H1 (cell line): ENCODE results near the gene TNS1. TPM values are rescaled to one million over a fixed set of nuclear protein-coding genes. Genes with fewer than 3 reads are reported as not detected.

Experiments used
- CTCF ChIA-PET: fragments of 300-600 bp; sonication (Branson Sonifier 250); formaldehyde crosslinking; loops from one replicate; lab custom pipeline; 2021; ENCODE audit not compliant: partially characterized antibody; lab: Charles Lee
- POLR2A ChIA-PET: fragments of 300-600 bp; sonication (Branson Sonifier 250); formaldehyde crosslinking; loops from one replicate; lab custom pipeline; 2021; ENCODE audit warnings: inconsistent platforms; ENCODE audit not compliant: partially characterized antibody; lab: Charles Lee
- DNase-seq, 2 experiments: peaks; one replicate each; pipeline versions ENCODE4 v3.0.0 to v3.0.0-alpha.2; 2010 to 2022; ENCODE audit warnings: low spot score in 2 of 2, low read depth in 1 of 2, mixed read lengths in 1 of 2
- FAIRE-seq: peaks from 2 replicates; lab custom pipeline; 2011; peaks lifted over from hg19 to GRCh38; lab: Jason Lieb, UNC
- H2AFZ ChIP-seq: 2 replicates; pipeline ENCODE4 v1.8.1; 2012; ENCODE audit warnings: low read length, inconsistent platforms
- H2AK5ac ChIP-seq: 2 replicates; pipeline ENCODE4 v1.6.1; 2013; ENCODE audit warnings: low read depth, low read length
- H2BK120ac ChIP-seq: replicated peaks from 2 replicates; pipeline ENCODE3; 2013; ENCODE audit warnings: low read depth, low read length, inconsistent platforms
- H2BK12ac ChIP-seq: 2 replicates; pipeline ENCODE4 v1.6.1; 2013; ENCODE audit warnings: low read depth, low read length
- H2BK15ac ChIP-seq: 2 replicates; pipeline ENCODE4 v1.6.1; 2013; ENCODE audit warnings: low read length
- H2BK20ac ChIP-seq: 2 replicates; pipeline ENCODE4 v1.6.1; 2013; ENCODE audit warnings: low read length
- H2BK5ac ChIP-seq: 2 replicates; pipeline ENCODE4 v1.6.1; 2013; ENCODE audit warnings: low read depth, low read length
- H3K14ac ChIP-seq: 2 replicates; pipeline ENCODE4 v1.6.1; 2013; ENCODE audit warnings: inconsistent platforms; ENCODE audit not compliant: insufficient read length
- H3K18ac ChIP-seq: 2 replicates; pipeline ENCODE4 v1.6.1; 2013; ENCODE audit warnings: low read length; ENCODE audit errors: extremely low read depth
- H3K23ac ChIP-seq: 2 replicates; pipeline ENCODE4 v1.6.1; 2013; ENCODE audit warnings: inconsistent platforms; ENCODE audit not compliant: insufficient read length
- H3K23me2 ChIP-seq: 2 replicates; pipeline ENCODE4 v1.6.1; 2013; ENCODE audit warnings: low read depth, low read length
- H3K27ac ChIP-seq: 2 replicates; pipeline ENCODE4 v1.6.1; 2011; ENCODE audit warnings: low read depth, low read length, inconsistent platforms
- H3K27me3 ChIP-seq, 4 experiments: replicated peaks in 1 of 4; 1 replicate in 1 of 4; 2 replicates in 3 of 4; pipeline versions ENCODE4 v1.6.1 to v1.8.1; 2011 to 2013; ENCODE audit warnings: low read length in 3 of 4, mild to moderate bottlenecking in 3 of 4, inconsistent platforms in 2 of 4, mixed read lengths in 2 of 4, moderate library complexity in 1 of 4; ENCODE audit not compliant: control insufficient read depth in 3 of 4, insufficient read depth in 3 of 4; ENCODE audit errors: extremely low read depth in 1 of 4
- H3K36me3 ChIP-seq, 4 experiments: 2 replicates each; pipeline versions ENCODE4 v1.6.1 to v1.8.1; 2011 to 2013; ENCODE audit warnings: mild to moderate bottlenecking in 4 of 4, low read length in 3 of 4, moderate library complexity in 2 of 4, control low read depth in 1 of 4, inconsistent platforms in 1 of 4; ENCODE audit not compliant: insufficient read depth in 4 of 4, control insufficient read depth in 2 of 4
- H3K4ac ChIP-seq: replicated peaks from 2 replicates; pipeline ENCODE3; 2013; ENCODE audit warnings: low read length, low read depth, mixed read lengths, inconsistent platforms; ENCODE audit not compliant: insufficient read length
- H3K4me1 ChIP-seq, 4 experiments: replicated peaks in 1 of 4; 1 replicate in 1 of 4; 2 replicates in 3 of 4; pipeline versions ENCODE4 v1.6.1 to v1.8.1; 2011 to 2013; ENCODE audit warnings: low read length in 3 of 4, inconsistent platforms in 2 of 4, mixed read lengths in 1 of 4; ENCODE audit not compliant: insufficient read depth in 4 of 4, control insufficient read depth in 3 of 4
- H3K4me2 ChIP-seq, 2 experiments: 2 replicates each; pipeline versions ENCODE4 v1.6.1 to v1.8.1; 2011 to 2013; ENCODE audit warnings: low read depth in 2 of 2, low read length in 2 of 2, control low read depth in 1 of 2, inconsistent platforms in 1 of 2, mild to moderate bottlenecking in 1 of 2; ENCODE audit not compliant: insufficient read depth in 1 of 2
- H3K4me3 ChIP-seq, 4 experiments: fragments of 200-600, 300-600 bp in 1 of 4; sonication (generic), shearing (Covaris generic), sonication (Bioruptor Twin) in 1 of 4; 2 replicates each; pipeline versions ENCODE4 v1.5.1 to v1.8.1; 2011 to 2016; ENCODE audit warnings: low read length in 4 of 4, low read depth in 3 of 4, control low read depth in 2 of 4, inconsistent platforms in 2 of 4, mild to moderate bottlenecking in 2 of 4, mixed read lengths in 1 of 4, moderate library complexity in 1 of 4; ENCODE audit not compliant: insufficient read depth in 2 of 4; ENCODE audit errors: extremely low read depth in 1 of 4
- H3K56ac ChIP-seq: replicated peaks from 2 replicates; pipeline ENCODE3; 2013; ENCODE audit warnings: low read depth, mild to moderate bottlenecking, mixed read lengths, low read length, inconsistent platforms; ENCODE audit not compliant: insufficient read length
- H3K79me1 ChIP-seq: 2 replicates; pipeline ENCODE4 v1.6.1; 2013; ENCODE audit warnings: low read depth, low read length, control low read depth
- H3K79me2 ChIP-seq, 2 experiments: 2 replicates each; pipeline versions ENCODE4 v1.6.1 to v1.8.1; 2012 to 2013; ENCODE audit warnings: low read length in 2 of 2, mild to moderate bottlenecking in 2 of 2, inconsistent platforms in 1 of 2; ENCODE audit not compliant: insufficient read depth in 2 of 2, control insufficient read depth in 1 of 2
- H3K9ac ChIP-seq, 4 experiments: replicated peaks in 1 of 4; 1 replicate in 1 of 4; 2 replicates in 3 of 4; pipeline versions ENCODE4 v1.6.1 to v1.8.1; 2011 to 2013; ENCODE audit warnings: low read depth in 3 of 4, low read length in 3 of 4, control low read depth in 2 of 4, mild to moderate bottlenecking in 2 of 4, moderate library complexity in 2 of 4, inconsistent platforms in 1 of 4; ENCODE audit errors: extremely low read depth in 1 of 4
- H3K9me3 ChIP-seq, 2 experiments: 2 replicates each; pipeline versions ENCODE4 v1.6.1 to v1.8.1; 2012 to 2013; ENCODE audit warnings: mild to moderate bottlenecking in 2 of 2, moderate library complexity in 2 of 2, control low read depth in 1 of 2, inconsistent platforms in 1 of 2, low read depth in 1 of 2, low read length in 1 of 2, mixed read lengths in 1 of 2; ENCODE audit not compliant: insufficient read depth in 2 of 2
- H4K20me1 ChIP-seq, 2 experiments: replicated peaks in 1 of 2; 2 replicates each; pipeline versions ENCODE3 to v1.8.1; 2011 to 2013; ENCODE audit warnings: inconsistent platforms in 2 of 2, low read length in 2 of 2, mild to moderate bottlenecking in 1 of 2; ENCODE audit not compliant: insufficient read depth in 2 of 2, control insufficient read depth in 1 of 2
- H4K5ac ChIP-seq: 2 replicates; pipeline ENCODE4 v1.6.1; 2013; ENCODE audit warnings: low read length, low read depth, mixed read lengths, inconsistent platforms; ENCODE audit not compliant: insufficient read length
- H4K8ac ChIP-seq: 2 replicates; pipeline ENCODE4 v1.8.0; 2013; ENCODE audit warnings: mild to moderate bottlenecking, moderate library complexity, low read length, inconsistent platforms; ENCODE audit not compliant: insufficient read depth; ENCODE audit errors: extremely low read depth
- H4K91ac ChIP-seq: replicated peaks from 2 replicates; pipeline ENCODE3; 2013; ENCODE audit warnings: low read length, mixed read lengths, inconsistent platforms; ENCODE audit not compliant: insufficient read length
- ASH2L ChIP-seq: fragments of 200-600, 300-600 bp; sonication (generic); IDR thresholded peaks from one replicate; pipeline ENCODE4 v1.7.1; 2017; ENCODE audit warnings: low read length
- CBX8 ChIP-seq: fragments of 300-800, 300-1000 bp; sonication (generic); IDR thresholded peaks from 2 replicates; pipeline ENCODE4 v1.7.1; 2016; ENCODE audit warnings: low read depth, low read length, borderline replicate concordance
- CHD1 ChIP-seq: IDR thresholded peaks from 2 replicates; pipeline ENCODE4 v1.6.1; 2012; ENCODE audit warnings: low read depth, low read length, improper control_type of control experiment
- CHD2 ChIP-seq: IDR thresholded peaks from 2 replicates; pipeline ENCODE4 v1.6.1; 2012; ENCODE audit warnings: low read length, improper control_type of control experiment
- CREB1 ChIP-seq: IDR thresholded peaks from 2 replicates; pipeline ENCODE4 v1.6.1; 2012; ENCODE audit warnings: inconsistent platforms
- E2F6 ChIP-seq: IDR thresholded peaks from 2 replicates; pipeline ENCODE4 v1.6.1; 2012; ENCODE audit warnings: inconsistent platforms
- EZH2 ChIP-seq: fragments of 200-600 bp; sonication (generic); IDR thresholded peaks from 2 replicates; pipeline ENCODE4 v1.7.1; 2012; ENCODE audit warnings: low read depth, mild to moderate bottlenecking, moderate library complexity, low read length, inconsistent platforms; ENCODE audit not compliant: severe bottlenecking
- HDAC2 ChIP-seq, 2 experiments: fragments of 300-600 bp in 1 of 2; sonication (generic) in 1 of 2; IDR thresholded peaks; 2 replicates each; pipeline ENCODE4 v1.6.1; 2011 to 2012; ENCODE audit warnings: low read depth in 2 of 2, low read length in 2 of 2, mild to moderate bottlenecking in 2 of 2, moderate library complexity in 2 of 2, borderline replicate concordance in 1 of 2, inconsistent platforms in 1 of 2
- HDAC6 ChIP-seq: IDR thresholded peaks from one replicate; pipeline ENCODE4 v1.7.1; 2012; ENCODE audit warnings: low read depth, mild to moderate bottlenecking, inconsistent platforms, low read length, moderate library complexity
- NANOG ChIP-seq: IDR thresholded peaks from 2 replicates; pipeline ENCODE4 v1.6.1; 2011; ENCODE audit warnings: low read length, low read depth, mild to moderate bottlenecking, inconsistent platforms; ENCODE audit not compliant: insufficient read depth, poor library complexity, severe bottlenecking
- RFX5 ChIP-seq: IDR thresholded peaks from 2 replicates; pipeline ENCODE4 v1.6.1; 2011; ENCODE audit warnings: low read depth, low read length, improper control_type of control experiment, borderline replicate concordance
- SIN3A ChIP-seq, 2 experiments: IDR thresholded peaks in 1 of 2; conservative IDR thresholded peaks in 1 of 2; 2 replicates each; pipeline ENCODE4 v1.6.1; 2011 to 2012; ENCODE audit warnings: low read length in 2 of 2, improper control_type of control experiment in 1 of 2, low read depth in 1 of 2, mild to moderate bottlenecking in 1 of 2
- TBP ChIP-seq: IDR thresholded peaks from 2 replicates; pipeline ENCODE4 v1.6.1; 2011; ENCODE audit warnings: low read depth, low read length, improper control_type of control experiment
- ZNF274 ChIP-seq: IDR thresholded peaks from 2 replicates; pipeline ENCODE4 v1.7.0; 2012; ENCODE audit warnings: low read length, borderline replicate concordance; ENCODE audit errors: extremely low read depth
- WGBS, 2 experiments: shearing (Covaris generic) in 1 of 2; methylation state at CpG; one replicate each; pipeline versions ENCODE4 v1.1.6 to v1.1.7; 2013 to 2015; ENCODE audit warnings: low lambda C conversion rate in 2 of 2, mixed read lengths in 2 of 2, inconsistent platforms in 1 of 2, low coverage in 1 of 2, missing lambda C conversion rate in 1 of 2; ENCODE audit not compliant: insufficient replicate concordance in 2 of 2, insufficient coverage in 1 of 2, insufficient read length in 1 of 2; ENCODE audit errors: extremely low coverage in 1 of 2, missing lambda C conversion rate in 1 of 2; 5-methylcytosine and 5-hydroxymethylcytosine counted together
- polyA plus RNA-seq, 7 experiments: library from polyadenylated mRNA; depleted of rRNA in 3 of 7; stranded (reverse) in 5 of 7; unstranded in 2 of 7; fragments of >200 nt in 5 of 7; fragments of 200-250 nt in 2 of 7; gene quantifications; 1 replicate in 5 of 7; 2 replicates in 1 of 7; 4 replicates in 1 of 7; pipeline versions ENCODE4 v1.2.1 to v1.2.3, GENCODE V29; 2011 to 2013; ENCODE audit warnings: missing spikeins in 2 of 7, mixed read lengths in 2 of 7
- total RNA-seq: library from RNA; stranded (reverse); fragmentation: NEBNext Ultra II Directional; extraction: Animal tissue kit (Norgen Biotek cat#: 25700); gene quantifications from 2 replicates; pipeline ENCODE4 v1.2.1, GENCODE V29; 2021

Gene TNS1
- total and polyA plus RNA-seq, 2 of the 8 experiments (the other 6 are each of a cell fraction or from before 2014, with no cell fraction given), result 1.5 to 5.1 TPM

- Histone ChIP-seq H2AFZ (no peak overlapping the region), H2BK15ac (no peak overlapping the region), H3K14ac (no peak overlapping the region), H4K91ac (no peak overlapping the region), H3K23me2 (peaks cover 8% of the 10 kb centered on the region), H3K27ac (no peak overlapping the region), H2BK120ac (no peak overlapping the region), H3K79me2 (no peaks in the 10 kb centered on the region), H3K4me2 (no peak overlapping the region), H3K79me1 (no peaks in the 10 kb centered on the region; the same call in 1 of the 2 replicates), H3K27me3 (no peaks in the 10 kb centered on the region), H2BK12ac (no peak overlapping the region), H3K9me3 (no peaks in the 10 kb centered on the region), H3K4ac (no peak overlapping the region), H3K4me3 (no peak overlapping the region), H3K36me3 (no peaks in the 10 kb centered on the region), H2BK5ac (no peak overlapping the region), H2AK5ac (no peak overlapping the region), H3K23ac (no peak overlapping the region), H2BK20ac (no peak overlapping the region), H4K8ac (no peak overlapping the region), H3K9ac (no peak overlapping the region), H4K20me1 (peaks cover 0 to 5% of the 10 kb centered on the region in 2 experiments), H3K4me1 (no peaks in the 10 kb centered on the region), H3K56ac (no peak overlapping the region), H3K18ac (no peak overlapping the region), H4K5ac (no peak overlapping the region)
- FAIRE-seq, result no peak
- no peak for DNase-seq
- POLR2A ChIA-PET, result no interaction called here
- CTCF ChIA-PET, result interaction anchor here (0.5 to 30.4 kb wide), 7 partner anchors 13 to 181 kb away, joined by 3 to 759 read pairs (median 10); no protein-coding TSS in a partner anchor
- WGBS, 2 experiments, result 92% methylated on average over 3 of the region's 3 CpGs; no CpG with 5 or more reads in 1 of the 2 experiments
- TF ChIP-seq CBX8 (no peak), CREB1 (no peak), EZH2 (no peak), SIN3A (conservative IDR thresholded peaks at IDR 0.05 in 1 of 2, IDR thresholded peaks at IDR 0.05 in 1 of 2; ENCODE audit: low read depth in 1 of 2, low read length in 2 of 2) (no peak), HDAC6 (no peak), ASH2L (no peak), RFX5 (no peak), CHD2 (no peak), E2F6 (no peak), HDAC2 (IDR thresholded peaks at IDR 0.05; ENCODE audit: borderline replicate concordance in 1 of 2, low read depth in 2 of 2, low read length in 2 of 2) (no peak), NANOG (no peak), TBP (no peak), CHD1 (no peak), ZNF274 (no peak)
Measured at GRCh38 chr2:217807025-217807424, 195.8 kb downstream of the TNS1 start.
